Bronchial epithelial cell (primary cell): Measurements from ENCODE around the gene KLF3. TPM values are rescaled to one million over a fixed set of nuclear protein-coding genes. Genes with fewer than 3 reads are reported as not detected.

ENCODE experiments used
- DNase-seq: peaks from one replicate; pipeline ENCODE4 v3.0.0-alpha.2; 2010; ENCODE audit warnings: low read depth
- FAIRE-seq: peaks from 2 replicates; lab custom pipeline; 2011; peaks lifted over from hg19 to GRCh38; lab: Jason Lieb, UNC
- H3K27me3 ChIP-seq: 2 replicates; pipeline ENCODE4 v1.5.1; 2011; ENCODE audit warnings: low read length; ENCODE audit not compliant: control insufficient read depth, insufficient read depth
- H3K36me3 ChIP-seq: 2 replicates; pipeline ENCODE4 v1.5.1; 2011; ENCODE audit warnings: low read length; ENCODE audit not compliant: control insufficient read depth, insufficient read depth
- H3K4me3 ChIP-seq: 2 replicates; pipeline ENCODE4 v1.5.1; 2011; ENCODE audit warnings: mild to moderate bottlenecking, low read depth, low read length, control low read depth
- CTCF ChIP-seq: IDR thresholded peaks from 2 replicates; pipeline ENCODE4 v1.5.1; 2011; ENCODE audit warnings: mild to moderate bottlenecking, moderate library complexity, low read length, control low read depth, inconsistent platforms; ENCODE audit not compliant: insufficient read depth, severe bottlenecking
- total RNA-seq: library from RNA; depleted of rRNA; stranded (reverse); fragments of >200 nt; gene quantifications from 2 replicates; pipeline ENCODE4 v1.2.1, GENCODE V29; 2014

Gene KLF3
- total RNA-seq, 1 donor from 2014 or later = 33.4 TPM

- DNase-seq (peak; percentile 65), FAIRE-seq (no peak)
- Histone ChIP-seq H3K4me3 (no peak overlapping the region), H3K27me3 (no peaks in the 10 kb centered on the region), H3K36me3 (no peaks in the 10 kb centered on the region)
- no peak for TF ChIP-seq CTCF
These were observed 22.2 kb upstream of the KLF3 start for GRCh38 chr4:38641811-38642210.

GRCh38 chr4:38644201-38644600, 19.8 kb upstream of the KLF3 start:
- no peaks in the 10 kb centered on the region for H3K27me3 ChIP-seq
- TF ChIP-seq CTCF = no peak
- FAIRE-seq = no peak

GRCh38 chr4:38647101-38647819, 16.7 kb upstream of the KLF3 start:
- no peak for FAIRE-seq

More at GRCh38 chr4:38644201-38644600, 19.8 kb upstream of the KLF3 start:
- DNase-seq = no peak
- Histone ChIP-seq H3K36me3 (no peaks in the 10 kb centered on the region), H3K4me3 (no peak overlapping the region)

GRCh38 chr4:38650133-38650532, 13.9 kb upstream of the KLF3 start:
- DNase-seq = no peak
- Histone ChIP-seq H3K4me3 (no peak overlapping the region), H3K36me3 (no peaks in the 10 kb centered on the region), H3K27me3 (no peaks in the 10 kb centered on the region)
- FAIRE-seq = no peak
- TF ChIP-seq CTCF = no peak

More at GRCh38 chr4:38647101-38647819, 16.7 kb upstream of the KLF3 start:
- no peak overlapping the region for H3K4me3 ChIP-seq
- no peak for DNase-seq
- H3K27me3 ChIP-seq = no peaks in the 10 kb centered on the region
- TF ChIP-seq CTCF = no peak
- H3K36me3 ChIP-seq = no peaks in the 10 kb centered on the region

- FAIRE-seq = no peak
- Histone ChIP-seq H3K27me3 (no peaks in the 10 kb centered on the region), H3K4me3 (no peak overlapping the region), H3K36me3 (no peaks in the 10 kb centered on the region)
- no peak for DNase-seq
- TF ChIP-seq CTCF = no peak
These were observed 9.7 kb upstream of the KLF3 start for GRCh38 chr4:38654273-38654672.

- TF ChIP-seq CTCF = no peak
- no peaks in the 10 kb centered on the region for H3K36me3 ChIP-seq
- H3K27me3 ChIP-seq = no peaks in the 10 kb centered on the region
- H3K4me3 ChIP-seq = no peak overlapping the region
- FAIRE-seq = no peak
- no peak for DNase-seq
These were observed 7.9 kb upstream of the KLF3 start for GRCh38 chr4:38656111-38656510.
